Activated CD4-positive, alpha-beta T cell treated with anti-CD3 and anti-CD28 coated beads, Interleukin-2, amount 50 U/mL, for 4 hours (primary cell): ENCODE data around the gene MYO10.
"Not testable (repeated sequence)": the region's sequence is repeated elsewhere in the genome, so short reads cannot be mapped to it uniquely, and the experiment has no call there.

Source experiments
- DNase-seq, 2 experiments: peaks; one replicate each; pipeline ENCODE4 v3.0.0-alpha.2; 2020

Gene MYO10

DNA sequence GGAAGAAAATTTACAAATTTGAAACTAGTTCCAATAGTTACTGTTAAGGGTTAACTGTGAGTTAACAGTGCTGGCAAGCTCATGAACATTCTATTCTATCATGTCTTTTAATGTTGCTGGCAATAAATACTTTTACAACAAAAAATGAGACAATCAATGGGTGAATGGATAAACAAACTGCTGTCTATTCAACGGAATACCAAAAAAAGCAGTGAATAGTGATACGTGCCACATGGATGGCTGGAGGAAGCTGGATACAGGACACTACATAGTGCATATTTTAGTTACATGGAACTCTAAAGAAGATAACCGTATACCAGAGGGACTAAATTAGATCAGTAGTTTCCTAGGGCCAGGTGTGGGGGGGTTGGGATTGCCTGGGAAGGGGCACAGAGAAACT lies 163.5 kb downstream of the MYO10 start:
- no peak for DNase-seq

DNA sequence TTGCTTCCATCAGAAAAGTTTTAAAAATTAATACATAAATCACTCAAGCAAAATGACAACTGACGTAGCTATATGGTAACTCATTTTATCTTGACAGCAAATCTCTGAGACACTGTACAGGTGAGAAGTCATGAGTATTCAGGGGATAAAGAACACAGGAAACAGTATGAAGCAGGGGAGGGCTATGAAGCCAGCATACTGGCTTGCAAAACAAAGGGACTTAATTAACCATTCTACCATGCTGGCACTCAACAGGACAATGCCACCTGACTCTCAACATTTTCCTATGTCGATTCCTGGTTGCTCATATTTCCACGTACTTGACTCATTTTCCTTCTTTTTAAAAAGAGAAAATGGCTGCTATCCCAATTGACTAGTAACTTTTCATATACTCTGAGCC lies 167.9 kb downstream of the MYO10 start:
- DNase-seq, result no peak

DNA sequence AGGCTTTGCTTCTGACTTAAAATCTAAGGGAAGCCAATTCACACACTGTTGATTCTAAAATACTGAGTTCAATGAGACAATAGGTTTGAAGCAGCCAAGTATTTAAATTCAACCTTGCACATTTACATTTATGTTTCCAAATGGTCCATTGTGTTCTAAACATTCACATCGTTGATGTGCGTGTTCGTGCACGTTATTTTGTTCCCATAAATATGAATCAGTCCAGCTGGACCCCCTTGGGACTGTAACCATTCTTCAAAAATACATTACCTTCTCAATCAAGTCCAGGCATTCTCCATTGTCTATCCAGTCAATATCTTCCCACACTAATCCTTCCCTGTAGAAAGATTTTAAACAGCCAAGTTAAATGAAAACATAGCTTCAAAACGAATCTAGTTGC lies 172.9 kb downstream of the MYO10 start:
- DNase-seq, result no peak

DNA sequence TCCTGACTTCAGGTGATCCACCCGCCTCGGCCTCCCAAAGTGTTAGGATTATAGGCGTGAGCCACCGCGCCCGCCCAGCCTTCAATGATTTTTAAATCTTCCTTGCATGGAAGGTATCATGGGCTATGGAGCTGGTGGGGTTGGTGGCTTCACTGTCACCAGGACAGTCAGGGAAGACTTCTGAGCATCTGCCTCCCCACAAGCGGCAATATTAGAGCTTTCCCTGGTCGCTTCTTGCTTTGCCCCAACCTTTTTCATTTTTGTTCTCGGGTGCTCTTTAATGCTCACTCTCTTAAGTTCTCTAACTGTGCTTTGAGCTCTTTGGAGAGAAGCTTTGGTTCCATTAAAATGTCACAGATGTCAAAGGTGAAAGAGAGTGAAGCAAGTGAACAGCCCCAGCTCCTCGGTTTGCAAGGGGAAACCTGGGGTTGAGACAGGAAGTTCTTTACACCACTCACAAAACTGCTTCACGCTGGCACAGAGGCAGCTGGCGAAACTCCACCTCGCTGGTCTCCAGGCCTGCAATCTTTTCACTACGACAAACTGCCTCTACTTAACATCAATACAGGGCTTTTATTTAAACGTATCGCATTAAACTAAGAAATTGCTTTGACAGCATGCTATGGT lies 176.8 kb downstream of the MYO10 start:
- no peak for DNase-seq

DNA sequence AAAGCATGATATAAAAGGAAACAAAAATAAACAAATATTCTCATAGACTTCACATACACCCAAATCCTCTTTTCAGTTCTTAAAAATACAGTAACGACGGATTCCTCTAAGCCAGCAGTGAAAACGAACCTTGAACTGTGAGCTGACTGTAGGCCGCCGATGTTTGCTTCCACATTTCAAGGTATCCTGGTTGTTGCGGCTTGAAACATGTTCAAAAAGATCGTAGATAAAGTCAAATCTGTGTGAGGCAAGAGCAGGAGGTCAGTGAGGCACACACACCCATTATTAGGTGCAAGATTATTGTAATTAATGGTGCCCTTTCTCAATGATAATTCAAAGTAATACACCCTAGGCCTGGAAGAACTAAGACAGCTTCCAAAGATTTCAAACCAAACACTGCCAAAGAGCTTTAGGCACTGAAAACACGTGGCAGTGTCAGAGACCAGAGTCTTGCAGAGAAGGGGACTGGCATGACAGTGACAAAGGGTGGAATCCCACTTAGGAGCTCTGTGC lies 178.0 kb downstream of the MYO10 start:
- DNase-seq, result no peak

DNA sequence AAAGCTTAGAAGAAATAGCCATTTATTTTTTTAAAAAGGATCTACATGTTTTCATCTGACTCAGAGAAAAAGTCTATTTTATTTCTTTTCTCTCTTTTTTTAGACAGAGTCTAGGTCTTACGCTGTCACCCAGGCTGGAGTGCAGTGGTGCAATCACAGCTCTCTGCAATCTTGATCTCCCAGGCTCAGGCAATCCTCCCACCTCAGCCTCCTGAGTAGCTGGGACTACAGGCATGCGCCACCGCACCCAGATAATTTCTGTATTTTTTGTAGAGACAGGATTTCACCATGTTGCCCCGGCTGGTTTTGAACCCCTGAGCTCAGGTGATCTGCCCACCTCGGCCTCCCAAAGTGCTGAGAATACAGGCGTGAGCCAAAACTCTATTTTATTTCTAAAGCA lies 178.5 kb downstream of the MYO10 start:
- DNase-seq, result not testable (repeated sequence)

DNA sequence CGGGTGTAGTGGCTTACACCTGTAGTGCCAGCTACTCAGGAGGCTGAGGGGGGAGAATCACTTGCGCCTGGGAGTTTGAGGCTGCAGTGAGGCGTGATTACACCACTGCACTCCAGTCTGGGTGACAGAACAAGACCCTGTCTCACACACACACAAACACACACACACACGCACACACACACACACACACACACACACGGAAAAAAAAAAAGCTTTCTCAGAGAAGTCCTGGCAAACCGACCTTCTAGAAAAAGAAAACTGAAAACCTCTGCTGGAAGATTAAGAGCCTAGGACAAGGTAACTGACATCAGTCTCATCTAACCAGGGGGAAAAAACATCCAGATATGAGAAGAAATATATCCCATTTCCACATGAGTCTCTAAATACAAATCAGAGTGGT lies 178.9 kb downstream of the MYO10 start:
- no peak for DNase-seq

DNA sequence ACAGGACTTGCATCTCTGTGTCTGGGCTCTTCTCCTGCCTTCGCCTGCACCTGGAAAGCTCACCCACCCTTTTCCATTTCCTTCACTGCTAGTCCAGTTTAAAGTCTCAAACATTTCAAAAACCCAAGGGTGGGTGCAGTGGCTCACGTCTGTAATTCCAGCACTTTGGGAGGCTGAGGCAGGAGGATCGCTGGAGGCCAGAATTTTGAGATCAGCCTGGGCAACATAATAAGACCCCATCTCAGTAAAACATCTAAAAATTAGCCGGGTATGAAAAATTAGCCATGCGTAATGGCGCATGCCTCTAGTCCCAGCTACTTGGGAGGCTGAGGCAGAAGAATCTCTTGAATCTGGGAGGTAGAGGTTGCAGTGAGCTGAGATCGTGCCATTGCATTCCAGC lies 179.4 kb downstream of the MYO10 start:
- DNase-seq, result no peak

DNA sequence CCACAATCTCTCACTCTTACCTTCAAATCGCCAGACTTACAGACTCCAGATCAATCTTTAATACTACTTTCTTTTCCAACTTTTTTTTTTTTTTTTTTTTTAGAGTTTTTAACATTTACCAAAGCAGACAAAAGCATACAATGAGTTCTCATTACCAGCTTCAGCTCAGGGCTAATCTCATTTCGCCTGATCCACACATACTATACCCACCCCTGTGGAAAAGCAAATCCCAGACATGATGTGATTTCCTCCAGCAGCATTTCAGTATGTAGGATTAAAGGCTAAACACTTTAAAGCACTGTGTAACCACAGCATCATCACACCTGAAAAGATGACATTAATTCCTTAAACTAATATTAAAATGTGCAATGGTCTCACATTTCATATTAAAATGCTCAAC lies 180.4 kb downstream of the MYO10 start:
- DNase-seq, result no peak

DNA sequence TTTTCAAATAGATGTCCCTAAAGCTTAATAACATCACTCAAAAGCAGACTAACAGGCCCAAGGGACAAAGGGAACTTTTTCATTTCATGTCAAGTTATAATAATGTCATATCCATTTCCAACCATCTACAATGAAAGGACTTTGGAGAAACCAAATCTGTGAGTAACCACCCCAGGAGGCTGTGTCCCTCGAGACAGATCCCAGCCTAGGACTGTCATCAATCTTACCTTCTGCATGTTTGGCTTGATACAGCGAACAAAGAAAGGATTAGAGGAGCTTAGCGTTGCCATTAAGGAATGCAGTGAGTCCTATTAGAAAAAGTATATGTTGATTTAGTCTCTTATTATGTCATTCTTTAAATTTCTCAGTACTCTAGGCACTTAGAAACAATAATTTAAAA lies 181.5 kb downstream of the MYO10 start:
- no peak for DNase-seq

DNA sequence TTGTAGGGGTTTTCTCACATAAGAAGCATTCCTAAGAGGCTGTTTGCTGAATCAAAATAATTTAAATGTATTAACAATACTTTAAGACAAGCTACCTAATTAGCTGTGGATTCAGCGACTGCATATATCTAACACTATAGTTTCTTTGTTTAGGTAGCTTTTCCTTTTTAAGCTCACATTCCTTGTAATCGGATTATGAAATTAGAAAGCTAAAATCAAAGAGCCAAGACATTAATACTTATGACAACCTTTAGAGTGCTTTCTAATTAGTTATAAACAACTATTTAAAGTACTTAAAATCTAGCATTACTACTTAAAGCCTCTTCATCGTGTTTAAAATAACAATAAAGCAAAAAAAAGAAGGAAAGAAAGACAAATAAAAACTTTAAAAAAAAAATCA lies 182.0 kb downstream of the MYO10 start:
- no peak for DNase-seq

DNA sequence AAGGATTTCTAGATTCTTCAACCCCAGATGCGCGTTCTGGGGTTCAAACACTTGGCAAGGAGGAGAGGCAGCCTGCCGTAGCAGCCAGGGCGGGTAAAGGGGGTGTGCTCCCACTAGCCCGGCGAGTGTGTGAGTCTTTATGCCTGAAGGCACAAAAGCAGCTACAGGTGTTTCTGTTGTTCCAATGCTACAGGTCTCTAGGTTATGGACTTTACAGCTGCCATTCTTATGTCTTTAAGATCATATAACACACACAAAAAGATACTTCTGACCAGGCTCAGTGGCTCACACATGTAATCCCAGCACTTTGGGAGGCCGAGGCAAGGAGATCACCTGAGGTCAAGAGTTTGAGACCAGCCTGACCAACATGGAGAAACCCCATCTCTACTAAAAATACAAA lies 185.6 kb downstream of the MYO10 start:
- no peak for DNase-seq

DNA sequence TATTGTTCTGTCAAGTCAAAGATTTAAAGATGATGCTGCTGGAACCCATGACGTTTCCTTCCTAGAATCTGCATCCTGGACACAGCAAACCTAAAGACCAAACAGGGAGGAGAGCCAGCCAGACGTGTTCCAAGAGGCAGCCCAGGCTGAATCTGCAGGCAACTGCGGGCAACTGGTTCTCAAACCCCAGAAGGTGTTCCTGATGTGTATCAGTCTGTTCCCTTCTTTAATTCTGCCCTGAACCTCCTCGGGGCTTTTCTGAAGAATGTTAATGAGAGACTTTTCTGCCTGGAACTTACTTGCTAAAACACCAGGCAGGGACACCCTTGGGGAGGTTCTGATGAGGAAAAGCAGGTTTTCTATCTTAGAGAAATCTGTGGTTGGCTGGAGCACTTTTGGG lies 186.5 kb downstream of the MYO10 start:
- DNase-seq, result no peak

DNA sequence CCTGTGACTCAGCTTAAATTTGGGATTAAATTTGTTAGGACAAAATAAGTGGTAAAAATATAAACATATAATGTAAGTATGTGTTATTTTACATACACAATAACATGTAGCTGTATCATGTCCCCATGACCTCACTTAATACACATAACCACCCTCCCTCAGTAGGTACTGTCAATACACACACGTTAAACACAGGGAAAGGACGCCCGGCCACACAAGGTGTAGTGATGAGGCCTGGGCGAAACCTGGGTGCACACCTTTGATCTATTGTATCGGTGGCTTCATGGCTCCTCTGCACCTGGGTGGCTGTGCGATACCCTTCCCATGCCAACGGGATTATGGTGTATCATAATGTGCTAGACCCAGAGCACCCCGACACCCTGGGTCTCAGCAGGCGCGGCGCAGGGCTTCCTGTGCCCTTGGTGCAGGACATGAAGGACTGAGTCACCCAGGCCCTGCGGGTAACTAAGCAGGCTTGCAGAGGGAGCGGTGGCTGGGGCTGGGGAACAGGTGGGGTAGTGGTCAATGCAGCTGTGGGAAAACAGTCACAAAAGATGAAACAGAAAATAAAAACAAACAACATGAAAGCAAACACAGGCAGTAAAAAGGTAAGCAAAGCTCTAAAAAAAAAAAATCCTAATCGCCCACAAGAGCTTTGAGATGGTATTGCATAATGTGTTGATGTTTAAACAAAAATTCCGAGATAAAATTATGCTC lies 191.8 kb downstream of the MYO10 start:
- DNase-seq, result no peak

DNA sequence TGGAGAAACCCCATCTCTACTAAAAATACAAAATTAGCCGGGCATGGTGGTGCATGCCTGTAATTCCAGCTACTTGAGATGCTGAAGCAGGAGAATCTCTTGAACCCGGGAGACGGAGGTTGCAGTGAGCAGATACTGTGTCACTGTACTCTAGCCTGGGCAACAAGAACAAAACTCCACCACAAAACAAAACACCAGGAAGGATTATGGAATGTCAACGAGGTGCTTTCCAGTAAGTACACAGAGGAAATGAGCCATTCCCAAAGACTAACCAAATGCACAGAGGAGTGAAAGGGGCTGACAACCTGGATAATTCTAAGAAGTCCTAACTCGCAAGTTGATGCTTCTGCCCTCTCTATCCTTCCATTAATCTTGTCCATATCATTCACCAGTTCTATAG lies 193.2 kb downstream of the MYO10 start:
- no peak for DNase-seq

DNA sequence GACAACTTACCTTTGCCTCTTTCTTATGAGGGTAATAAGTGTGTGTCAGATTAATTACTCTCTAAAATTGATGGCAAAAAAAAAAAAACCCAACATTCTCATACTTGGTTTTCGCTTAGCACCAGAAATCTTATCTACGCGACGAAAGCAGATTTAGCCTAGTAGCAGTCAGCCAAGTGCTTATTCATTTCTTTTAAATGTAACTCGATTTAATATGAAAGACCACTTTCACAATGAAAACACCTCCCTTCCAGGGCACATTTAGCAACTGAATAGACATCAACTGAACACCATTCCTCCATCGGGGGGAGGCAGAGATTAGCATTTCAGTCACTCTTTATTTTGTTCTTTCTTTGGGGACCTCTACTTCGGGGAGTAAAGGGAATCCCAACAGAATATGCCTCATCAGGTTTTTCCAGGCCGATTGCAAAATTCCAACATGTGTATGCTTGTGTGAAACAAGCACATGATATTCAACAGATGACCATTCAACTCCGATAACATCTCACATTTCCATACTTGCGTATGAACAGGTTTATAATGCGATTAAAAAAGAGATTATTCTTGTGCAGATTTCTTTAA lies 195.2 kb downstream of the MYO10 start:
- DNase-seq, result no peak

DNA sequence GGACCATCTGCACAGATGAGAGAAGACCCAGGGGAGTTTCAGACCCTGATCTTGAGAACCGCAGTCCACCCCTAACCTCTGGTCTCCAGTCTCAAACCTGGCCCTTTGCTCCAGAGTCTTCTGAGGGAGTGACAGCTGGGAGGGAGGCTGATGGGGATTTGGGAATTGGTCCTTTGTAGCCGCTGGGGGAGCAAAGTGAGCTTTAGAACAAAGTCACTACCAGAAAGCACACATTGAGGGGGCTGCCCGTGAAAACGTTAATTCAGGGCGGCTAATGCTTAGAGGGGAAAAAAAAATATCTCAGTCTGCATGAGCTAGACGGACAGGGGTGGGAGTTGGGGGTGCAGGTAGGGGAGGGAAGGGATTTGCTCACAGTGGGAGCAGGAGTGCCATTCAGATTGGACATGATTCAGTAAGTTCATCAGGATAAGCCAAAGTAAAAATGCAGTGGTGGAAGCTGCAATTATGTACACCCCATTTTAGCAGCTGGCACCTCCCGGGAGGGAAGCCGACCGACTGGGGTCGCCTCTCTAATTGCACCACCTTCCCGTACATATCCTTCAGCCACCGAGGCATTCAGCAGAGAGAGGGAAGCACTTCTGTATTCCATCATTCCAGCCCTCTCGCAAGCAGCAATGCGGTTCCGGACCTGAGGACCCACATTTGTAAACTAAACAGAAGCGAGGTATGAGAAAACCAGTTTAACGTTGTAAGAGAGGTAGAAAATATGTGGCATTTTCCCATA lies 195.8 kb downstream of the MYO10 start:
- DNase-seq, result no peak

DNA sequence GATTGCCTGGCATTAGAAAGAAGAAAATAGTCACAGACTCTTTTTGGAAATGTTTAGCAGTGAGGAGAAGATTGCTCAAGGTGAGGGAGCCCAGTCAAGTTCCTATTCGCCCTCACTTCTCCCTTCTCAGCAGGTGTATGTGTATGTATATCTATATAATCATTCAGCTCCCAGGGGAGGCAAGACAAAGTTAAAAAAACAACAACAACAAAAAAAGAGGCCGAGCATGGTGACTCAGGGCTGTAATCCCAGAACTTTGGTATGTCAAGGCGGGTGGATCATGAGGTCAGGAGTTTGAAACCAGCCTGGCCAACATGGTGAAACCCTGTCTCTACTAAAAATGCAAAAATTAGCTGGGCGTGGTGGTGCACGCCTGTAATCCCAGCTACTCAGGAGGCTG lies 197.7 kb downstream of the MYO10 start:
- not testable (repeated sequence) for DNase-seq

DNA sequence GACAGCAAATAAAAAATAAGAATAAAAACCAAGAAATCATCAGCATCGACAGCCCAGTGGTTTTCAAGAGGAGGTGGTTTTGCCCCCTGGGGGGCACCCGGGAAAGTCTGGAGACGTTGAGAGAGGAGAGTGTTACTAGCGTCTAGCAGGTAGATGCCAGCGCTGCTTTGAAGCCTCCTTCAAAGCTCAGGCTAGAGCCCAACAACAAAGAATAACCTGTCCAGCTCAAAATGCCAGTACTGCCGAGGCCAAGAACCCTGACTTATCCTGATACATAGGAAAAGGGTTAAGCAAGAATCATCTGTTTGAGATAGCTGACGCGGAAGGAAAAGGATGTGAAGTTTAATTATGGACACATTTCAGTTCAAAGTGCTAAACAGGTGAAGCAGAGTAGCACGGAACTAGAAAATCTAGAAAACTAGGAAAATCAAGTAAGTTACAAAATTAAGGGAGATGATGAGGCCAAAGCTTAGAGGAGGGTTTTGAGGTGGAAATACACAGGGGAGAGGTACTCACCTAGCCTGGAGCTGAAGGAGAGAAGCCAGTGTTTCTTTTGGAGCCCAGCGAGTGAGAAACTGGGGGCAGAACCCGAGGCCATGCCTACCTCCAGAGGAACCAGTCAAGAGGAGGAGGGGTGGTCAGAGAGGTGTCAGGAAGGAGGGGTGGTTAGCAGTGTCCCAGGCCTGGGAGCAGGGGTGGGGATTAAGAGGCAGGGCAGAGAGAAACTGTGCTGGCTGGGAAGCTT lies 198.3 kb downstream of the MYO10 start:
- no peak for DNase-seq

DNA sequence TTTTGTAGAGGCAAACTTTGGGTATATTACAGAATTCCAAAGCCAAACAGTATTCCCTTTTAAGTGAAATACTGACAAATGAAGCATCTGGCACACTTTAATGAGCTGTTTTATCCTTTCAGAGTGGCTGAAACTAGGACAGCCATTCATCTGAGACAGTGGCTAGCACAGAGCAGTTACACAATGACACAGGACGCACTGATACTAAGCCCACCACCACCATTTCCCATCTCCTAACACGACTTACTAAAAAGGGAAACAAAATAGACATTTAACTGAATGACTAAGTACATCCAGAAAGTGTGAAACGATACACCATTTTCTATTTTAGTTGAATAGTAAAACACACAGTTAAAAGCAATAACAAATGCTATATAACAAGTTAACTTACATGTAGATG lies 198.9 kb downstream of the MYO10 start:
- no peak for DNase-seq

DNA sequence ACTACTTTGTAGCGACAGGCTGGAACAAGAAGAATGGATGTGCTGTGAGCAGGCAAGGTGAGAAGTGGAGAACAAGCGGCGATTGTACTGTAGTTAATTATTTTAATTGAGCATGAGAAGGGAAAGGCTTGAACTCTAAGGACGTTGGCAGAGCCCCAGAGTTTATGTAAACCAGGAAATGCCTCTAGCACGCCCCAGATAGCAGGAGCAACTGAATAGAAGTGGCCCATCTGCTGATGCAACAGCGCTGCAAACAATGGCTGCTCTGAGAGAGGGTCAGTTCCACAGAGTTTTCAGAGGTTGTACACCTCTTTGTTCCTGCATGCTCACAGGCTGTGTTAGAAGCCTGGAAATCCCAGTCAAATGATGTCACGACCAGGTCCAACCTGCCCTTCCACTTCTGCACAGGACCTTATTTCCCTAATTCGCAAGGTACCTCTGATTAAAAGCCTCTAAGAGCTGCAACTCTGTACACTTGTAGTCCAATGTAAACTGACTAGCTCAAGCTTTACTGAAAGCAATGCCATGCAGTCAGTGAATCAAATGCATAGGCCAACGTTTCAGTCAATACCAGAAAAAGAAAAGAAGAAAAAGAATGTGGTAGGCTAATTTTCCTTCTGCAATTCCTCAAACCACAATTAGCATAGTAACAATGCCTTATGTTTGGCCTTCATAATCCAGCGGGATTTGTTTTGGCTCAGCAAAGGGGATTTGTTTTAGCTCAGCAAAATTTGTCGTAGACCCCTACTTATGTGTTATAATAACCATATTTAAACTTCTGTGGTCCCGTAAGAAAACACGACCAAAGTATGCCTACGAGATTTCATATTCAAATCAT lies 199.7 kb downstream of the MYO10 start:
- no peak for DNase-seq
